ENCODE data around the gene SP7. TPM values are rescaled to one million over a fixed set of nuclear protein-coding genes. Genes with fewer than 3 reads are reported as not detected.
A peak's percentile ranks its signal among the peaks of the same experiment; 100 is the strongest.

SP7 gene
- total and polyA plus RNA-seq, 9 of the 15 experiments (the other 6 are each of a cell fraction or from before 2014, with no cell fraction given) = 0.04 TPM; not detected in 8

DNA sequence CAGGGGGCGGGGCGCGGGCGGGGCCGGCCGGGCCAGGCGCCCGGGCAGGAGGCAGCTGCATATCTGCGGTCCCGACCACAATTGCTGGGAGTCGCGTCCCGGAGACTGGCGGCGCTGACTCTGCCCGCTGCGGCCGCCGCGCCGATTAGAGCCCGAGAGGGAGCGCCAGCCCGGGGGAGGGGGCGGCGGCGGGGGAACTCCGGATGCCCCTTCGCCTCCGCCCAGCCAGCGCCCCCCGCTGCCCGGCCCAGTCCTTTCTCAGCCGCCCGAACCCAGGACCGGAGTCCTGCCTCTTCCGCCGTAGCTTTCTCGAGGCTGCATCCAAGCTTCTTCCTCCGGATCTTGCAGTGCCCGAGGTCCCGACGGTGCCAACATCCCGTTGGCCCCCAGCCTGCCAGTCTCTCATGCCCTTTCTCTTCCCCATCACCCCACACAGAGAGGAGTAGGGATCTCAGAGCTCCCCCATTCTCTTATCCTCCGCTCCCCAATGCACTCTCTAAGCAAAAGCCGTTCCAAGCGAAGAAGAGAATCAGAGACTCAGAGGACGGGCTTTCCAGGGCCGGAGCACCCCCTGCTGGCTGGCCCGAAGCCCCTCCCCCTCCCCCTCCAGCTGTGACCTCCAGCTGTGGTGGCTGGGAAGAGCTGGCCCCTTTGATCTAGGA, 8.8 kb upstream of the SP7 start (continued):
- TF ChIP-seq HNRNPH1 (optimal IDR thresholded peaks at IDR 0.05; ENCODE audit: low read depth, low read length) (no peak), HDAC8 (tag; IDR thresholded peaks at IDR 0.05) (no peak), ETV5 (CRISPR knock-in tag; IDR thresholded peaks at IDR 0.05; ENCODE audit: low read depth) (peak; percentile 49; the same call in 1 of the 2 replicates), ZNF830 (CRISPR knock-in tag; IDR thresholded peaks at IDR 0.05) (no peak), ILK (tag; IDR thresholded peaks at IDR 0.05; ENCODE audit: borderline replicate concordance, low read depth) (no peak), HDAC1 (IDR thresholded peaks at IDR 0.05) (peak in 1 of 2 experiments; percentile 51; a peak in 1 of 4 replicates), SNRNP70 (optimal IDR thresholded peaks at IDR 0.05; ENCODE audit: low read depth, low read length) (no peak), ZNF347 (CRISPR knock-in tag; IDR thresholded peaks at IDR 0.05; ENCODE audit: low read depth) (no peak), MYNN (IDR thresholded peaks at IDR 0.05) (no peak), MYNN (CRISPR knock-in tag; IDR thresholded peaks at IDR 0.05) (no peak), TAF1 (IDR thresholded peaks at IDR 0.05; ENCODE audit: control insufficient read depth, extremely low read depth, insufficient read depth, low read length, severe bottlenecking) (no peak), MTA1 (IDR thresholded peaks at IDR 0.05; ENCODE audit: borderline replicate concordance) (no peak), HNRNPUL1 (IDR thresholded peaks at IDR 0.05; ENCODE audit: low read length) (no peak), NCOA2 (IDR thresholded peaks at IDR 0.05; ENCODE audit: partially characterized antibody in 2 of 2) (no peak), IFI16 (CRISPR knock-in tag; IDR thresholded peaks at IDR 0.05) (no peak), NR4A1 (CRISPR knock-in tag; IDR thresholded peaks at IDR 0.05) (no peak), NR4A1 (tag; IDR thresholded peaks at IDR 0.05) (no peak)
- TF ChIP-seq, protein P1, sequence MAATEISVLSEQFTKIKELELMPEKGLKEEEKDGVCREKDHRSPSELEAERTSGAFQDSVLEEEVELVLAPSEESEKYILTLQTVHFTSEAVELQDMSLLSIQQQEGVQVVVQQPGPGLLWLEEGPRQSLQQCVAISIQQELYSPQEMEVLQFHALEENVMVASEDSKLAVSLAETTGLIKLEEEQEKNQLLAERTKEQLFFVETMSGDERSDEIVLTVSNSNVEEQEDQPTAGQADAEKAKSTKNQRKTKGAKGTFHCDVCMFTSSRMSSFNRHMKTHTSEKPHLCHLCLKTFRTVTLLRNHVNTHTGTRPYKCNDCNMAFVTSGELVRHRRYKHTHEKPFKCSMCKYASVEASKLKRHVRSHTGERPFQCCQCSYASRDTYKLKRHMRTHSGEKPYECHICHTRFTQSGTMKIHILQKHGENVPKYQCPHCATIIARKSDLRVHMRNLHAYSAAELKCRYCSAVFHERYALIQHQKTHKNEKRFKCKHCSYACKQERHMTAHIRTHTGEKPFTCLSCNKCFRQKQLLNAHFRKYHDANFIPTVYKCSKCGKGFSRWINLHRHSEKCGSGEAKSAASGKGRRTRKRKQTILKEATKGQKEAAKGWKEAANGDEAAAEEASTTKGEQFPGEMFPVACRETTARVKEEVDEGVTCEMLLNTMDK (IDR thresholded peaks at IDR 0.05; ENCODE audit: borderline replicate concordance, insufficient read depth, low read depth, low read length, poor library complexity, severe bottlenecking) = no peak
- TF ChIP-seq, protein P2, sequence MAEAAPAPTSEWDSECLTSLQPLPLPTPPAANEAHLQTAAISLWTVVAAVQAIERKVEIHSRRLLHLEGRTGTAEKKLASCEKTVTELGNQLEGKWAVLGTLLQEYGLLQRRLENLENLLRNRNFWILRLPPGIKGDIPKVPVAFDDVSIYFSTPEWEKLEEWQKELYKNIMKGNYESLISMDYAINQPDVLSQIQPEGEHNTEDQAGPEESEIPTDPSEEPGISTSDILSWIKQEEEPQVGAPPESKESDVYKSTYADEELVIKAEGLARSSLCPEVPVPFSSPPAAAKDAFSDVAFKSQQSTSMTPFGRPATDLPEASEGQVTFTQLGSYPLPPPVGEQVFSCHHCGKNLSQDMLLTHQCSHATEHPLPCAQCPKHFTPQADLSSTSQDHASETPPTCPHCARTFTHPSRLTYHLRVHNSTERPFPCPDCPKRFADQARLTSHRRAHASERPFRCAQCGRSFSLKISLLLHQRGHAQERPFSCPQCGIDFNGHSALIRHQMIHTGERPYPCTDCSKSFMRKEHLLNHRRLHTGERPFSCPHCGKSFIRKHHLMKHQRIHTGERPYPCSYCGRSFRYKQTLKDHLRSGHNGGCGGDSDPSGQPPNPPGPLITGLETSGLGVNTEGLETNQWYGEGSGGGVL (CRISPR knock-in tag; IDR thresholded peaks at IDR 0.05) = no peak
- TF ChIP-seq, protein P3, sequence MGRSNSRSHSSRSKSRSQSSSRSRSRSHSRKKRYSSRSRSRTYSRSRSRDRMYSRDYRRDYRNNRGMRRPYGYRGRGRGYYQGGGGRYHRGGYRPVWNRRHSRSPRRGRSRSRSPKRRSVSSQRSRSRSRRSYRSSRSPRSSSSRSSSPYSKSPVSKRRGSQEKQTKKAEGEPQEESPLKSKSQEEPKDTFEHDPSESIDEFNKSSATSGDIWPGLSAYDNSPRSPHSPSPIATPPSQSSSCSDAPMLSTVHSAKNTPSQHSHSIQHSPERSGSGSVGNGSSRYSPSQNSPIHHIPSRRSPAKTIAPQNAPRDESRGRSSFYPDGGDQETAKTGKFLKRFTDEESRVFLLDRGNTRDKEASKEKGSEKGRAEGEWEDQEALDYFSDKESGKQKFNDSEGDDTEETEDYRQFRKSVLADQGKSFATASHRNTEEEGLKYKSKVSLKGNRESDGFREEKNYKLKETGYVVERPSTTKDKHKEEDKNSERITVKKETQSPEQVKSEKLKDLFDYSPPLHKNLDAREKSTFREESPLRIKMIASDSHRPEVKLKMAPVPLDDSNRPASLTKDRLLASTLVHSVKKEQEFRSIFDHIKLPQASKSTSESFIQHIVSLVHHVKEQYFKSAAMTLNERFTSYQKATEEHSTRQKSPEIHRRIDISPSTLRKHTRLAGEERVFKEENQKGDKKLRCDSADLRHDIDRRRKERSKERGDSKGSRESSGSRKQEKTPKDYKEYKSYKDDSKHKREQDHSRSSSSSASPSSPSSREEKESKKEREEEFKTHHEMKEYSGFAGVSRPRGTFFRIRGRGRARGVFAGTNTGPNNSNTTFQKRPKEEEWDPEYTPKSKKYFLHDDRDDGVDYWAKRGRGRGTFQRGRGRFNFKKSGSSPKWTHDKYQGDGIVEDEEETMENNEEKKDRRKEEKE (IDR thresholded peaks at IDR 0.05; ENCODE audit: borderline replicate concordance in 1 of 2, control insufficient read depth in 1 of 2, low read depth in 2 of 2, low read length in 1 of 2) = no peak
- TF ChIP-seq, protein P4, sequence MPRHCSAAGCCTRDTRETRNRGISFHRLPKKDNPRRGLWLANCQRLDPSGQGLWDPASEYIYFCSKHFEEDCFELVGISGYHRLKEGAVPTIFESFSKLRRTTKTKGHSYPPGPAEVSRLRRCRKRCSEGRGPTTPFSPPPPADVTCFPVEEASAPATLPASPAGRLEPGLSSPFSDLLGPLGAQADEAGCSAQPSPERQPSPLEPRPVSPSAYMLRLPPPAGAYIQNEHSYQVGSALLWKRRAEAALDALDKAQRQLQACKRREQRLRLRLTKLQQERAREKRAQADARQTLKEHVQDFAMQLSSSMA (CRISPR knock-in tag; IDR thresholded peaks at IDR 0.05) = no peak

All from K562 (cell line).